Brain microvascular endothelial cell (primary cell): ENCODE data around the gene CNTNAP2.

Experiments
- DNase-seq: peaks from one replicate; pipeline ENCODE4 v3.0.0-alpha.2; 2020
- H3K27ac ChIP-seq: fragments of 250-450 bp; sonication (Bioruptor Pico); 2 replicates; pipeline ENCODE4 v1.5.1; 2020; ENCODE audit warnings: mild to moderate bottlenecking, moderate library complexity
- H3K27me3 ChIP-seq: fragments of 250-450 bp; sonication (Bioruptor Pico); replicated peaks from 2 replicates; pipeline ENCODE4 v1.5.1; 2020; ENCODE audit warnings: mild to moderate bottlenecking
- H3K36me3 ChIP-seq: fragments of 250-450 bp; sonication (Bioruptor Pico); replicated peaks from 2 replicates; pipeline ENCODE4 v1.5.1; 2020; ENCODE audit warnings: mild to moderate bottlenecking
- H3K4me3 ChIP-seq: 2 replicates; pipeline ENCODE4 v1.5.1; 2011; ENCODE audit warnings: low read depth, mild to moderate bottlenecking, control low read depth, low read length, moderate library complexity
- in situ Hi-C: cut with HindIII; loops from 2 replicates; pipeline ENCODE4 v1.10.0; 2017; ENCODE audit warnings: low sequenced_read_pairs, low pct_ligation_motif_present
- TF ChIP-seq, protein P1 (sequence below): IDR thresholded peaks from 2 replicates; pipeline ENCODE4 v1.5.1; 2011; ENCODE audit warnings: low read depth, mild to moderate bottlenecking, moderate library complexity, low read length, control low read depth, inconsistent platforms; ENCODE audit errors: missing control alignments

Gene CNTNAP2

DNA sequence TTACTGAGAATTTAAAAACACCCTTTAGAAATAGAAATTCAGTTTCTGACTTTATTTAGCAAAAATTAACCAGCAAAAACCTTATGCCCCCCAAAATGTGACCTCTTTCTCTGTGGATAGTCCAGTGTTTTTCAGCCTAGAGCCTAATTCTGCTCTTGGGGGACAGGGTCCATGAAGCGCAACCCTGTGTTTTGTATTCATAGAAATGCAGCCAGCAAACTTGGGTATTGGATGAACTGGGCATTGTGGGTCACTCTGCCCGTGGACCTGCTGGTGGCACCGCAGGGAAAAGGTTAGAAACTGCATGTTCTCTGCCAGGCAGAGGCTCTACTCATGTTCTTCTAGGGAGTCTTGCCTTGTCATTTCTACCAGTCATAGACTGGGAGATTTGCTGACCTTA lies 1686.5 kb downstream of the CNTNAP2 start:
- H3K27me3 ChIP-seq = no peaks in the 10 kb centered on the region
- DNase-seq = no peak
- H3K4me3 ChIP-seq = no peak overlapping the region
- no peak overlapping the region for H3K27ac ChIP-seq
- TF ChIP-seq, protein P1, sequence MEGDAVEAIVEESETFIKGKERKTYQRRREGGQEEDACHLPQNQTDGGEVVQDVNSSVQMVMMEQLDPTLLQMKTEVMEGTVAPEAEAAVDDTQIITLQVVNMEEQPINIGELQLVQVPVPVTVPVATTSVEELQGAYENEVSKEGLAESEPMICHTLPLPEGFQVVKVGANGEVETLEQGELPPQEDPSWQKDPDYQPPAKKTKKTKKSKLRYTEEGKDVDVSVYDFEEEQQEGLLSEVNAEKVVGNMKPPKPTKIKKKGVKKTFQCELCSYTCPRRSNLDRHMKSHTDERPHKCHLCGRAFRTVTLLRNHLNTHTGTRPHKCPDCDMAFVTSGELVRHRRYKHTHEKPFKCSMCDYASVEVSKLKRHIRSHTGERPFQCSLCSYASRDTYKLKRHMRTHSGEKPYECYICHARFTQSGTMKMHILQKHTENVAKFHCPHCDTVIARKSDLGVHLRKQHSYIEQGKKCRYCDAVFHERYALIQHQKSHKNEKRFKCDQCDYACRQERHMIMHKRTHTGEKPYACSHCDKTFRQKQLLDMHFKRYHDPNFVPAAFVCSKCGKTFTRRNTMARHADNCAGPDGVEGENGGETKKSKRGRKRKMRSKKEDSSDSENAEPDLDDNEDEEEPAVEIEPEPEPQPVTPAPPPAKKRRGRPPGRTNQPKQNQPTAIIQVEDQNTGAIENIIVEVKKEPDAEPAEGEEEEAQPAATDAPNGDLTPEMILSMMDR = no peak
- H3K36me3 ChIP-seq = no peaks in the 10 kb centered on the region
- in situ Hi-C loops = no loop called here

DNA sequence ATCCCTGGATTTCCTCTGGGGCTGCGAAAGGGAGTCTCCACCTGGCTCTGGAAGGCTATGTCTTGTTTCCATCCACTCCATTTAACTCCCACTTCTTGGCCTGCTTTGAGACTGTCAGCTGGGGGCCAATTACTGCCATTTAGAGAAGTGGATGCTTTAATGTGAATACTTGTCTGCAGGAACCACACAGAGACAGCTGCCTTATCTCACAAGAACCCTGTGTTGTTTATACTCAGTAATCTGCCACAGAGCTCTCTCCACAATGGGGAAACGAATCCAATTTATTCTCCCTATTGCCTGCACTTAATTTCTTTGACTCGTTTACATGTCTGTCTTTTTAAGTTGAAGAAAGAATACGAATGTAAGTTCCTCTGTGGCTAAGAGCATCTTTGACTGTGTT lies 1687.0 kb downstream of the CNTNAP2 start:
- Histone ChIP-seq H3K27ac (no peak overlapping the region), H3K36me3 (no peaks in the 10 kb centered on the region), H3K27me3 (no peaks in the 10 kb centered on the region), H3K4me3 (no peak overlapping the region)
- in situ Hi-C loops = no loop called here
- DNase-seq = no peak
- TF ChIP-seq, protein P1 = no peak

DNA sequence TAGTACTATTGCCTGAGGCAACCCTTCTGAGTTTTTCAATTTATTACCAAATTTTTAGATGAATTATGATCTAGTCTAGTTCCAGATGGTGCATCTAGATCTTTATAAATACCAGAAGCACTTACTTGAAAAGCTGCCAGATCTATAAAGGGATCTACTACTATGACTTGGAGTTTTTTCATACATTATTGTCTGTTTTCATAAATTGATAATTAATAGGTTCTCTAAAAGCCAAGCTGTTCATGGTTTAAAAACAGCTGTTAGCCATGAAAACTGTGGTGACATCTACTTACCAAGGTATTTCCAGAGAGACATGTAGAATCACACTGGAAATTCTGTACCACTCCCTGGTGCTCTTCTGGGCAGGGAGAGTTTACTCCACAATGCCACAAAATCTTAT lies 1687.4 kb downstream of the CNTNAP2 start:
- H3K27ac ChIP-seq = no peak overlapping the region
- in situ Hi-C loops = no loop called here
- no peaks in the 10 kb centered on the region for H3K36me3 ChIP-seq
- no peak overlapping the region for H3K4me3 ChIP-seq
- no peak for DNase-seq
- TF ChIP-seq, protein P1 = no peak
- no peaks in the 10 kb centered on the region for H3K27me3 ChIP-seq

DNA sequence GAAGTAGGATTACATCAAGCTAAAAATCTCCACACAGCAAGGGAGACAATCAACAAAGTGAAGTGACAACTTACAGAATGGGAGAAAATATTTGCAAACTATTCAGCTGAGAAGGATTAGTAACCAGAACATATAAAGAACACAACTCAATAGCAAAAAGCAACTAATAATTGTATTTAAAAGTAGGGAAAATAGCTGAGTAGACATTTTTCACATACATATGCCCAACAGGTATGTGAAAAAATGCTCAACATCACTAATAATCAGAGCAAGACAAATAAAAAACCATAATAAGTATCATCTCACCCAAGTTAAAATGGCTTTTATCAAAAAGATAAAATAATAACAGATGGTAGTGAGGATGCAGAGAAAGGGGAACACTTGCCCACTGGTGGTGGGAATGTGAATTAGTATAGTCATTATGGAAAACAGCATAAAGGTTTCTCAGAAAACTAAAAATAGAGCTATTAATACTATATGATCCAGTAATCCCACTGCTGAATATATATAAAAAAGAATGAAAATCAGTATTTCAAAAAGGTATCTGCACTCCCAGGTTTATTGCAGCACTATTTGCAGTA lies 1689.5 kb downstream of the CNTNAP2 start:
- DNase-seq = no peak
- TF ChIP-seq, protein P1 = no peak
- in situ Hi-C loops = no loop called here
- no peak overlapping the region for H3K27ac ChIP-seq
- no peak overlapping the region for H3K4me3 ChIP-seq
- H3K36me3 ChIP-seq = no peaks in the 10 kb centered on the region
- no peaks in the 10 kb centered on the region for H3K27me3 ChIP-seq

DNA sequence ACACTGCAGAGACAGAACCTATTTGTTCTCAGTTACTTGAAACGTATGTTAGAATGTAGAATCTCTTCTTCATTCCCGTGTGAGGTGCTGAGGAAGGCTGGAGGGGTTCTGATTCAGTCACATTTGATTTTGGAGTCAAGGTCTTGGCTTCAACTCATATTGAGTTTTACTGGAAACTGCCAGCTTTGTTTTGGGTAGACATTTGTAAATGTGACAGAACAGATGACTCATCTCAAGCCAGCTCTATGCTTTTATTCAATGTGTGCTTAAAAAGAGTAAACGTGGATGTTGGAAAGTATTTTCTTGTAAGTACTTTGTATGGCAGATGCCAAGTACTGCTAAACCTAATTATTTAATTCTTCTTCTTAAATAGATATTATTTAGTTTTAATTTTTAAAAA lies 1693.2 kb downstream of the CNTNAP2 start:
- H3K27me3 ChIP-seq = no peaks in the 10 kb centered on the region
- in situ Hi-C loops = no loop called here
- H3K36me3 ChIP-seq = no peaks in the 10 kb centered on the region
- TF ChIP-seq, protein P1 = no peak
- no peak overlapping the region for H3K4me3 ChIP-seq
- no peak for DNase-seq
- no peak overlapping the region for H3K27ac ChIP-seq

DNA sequence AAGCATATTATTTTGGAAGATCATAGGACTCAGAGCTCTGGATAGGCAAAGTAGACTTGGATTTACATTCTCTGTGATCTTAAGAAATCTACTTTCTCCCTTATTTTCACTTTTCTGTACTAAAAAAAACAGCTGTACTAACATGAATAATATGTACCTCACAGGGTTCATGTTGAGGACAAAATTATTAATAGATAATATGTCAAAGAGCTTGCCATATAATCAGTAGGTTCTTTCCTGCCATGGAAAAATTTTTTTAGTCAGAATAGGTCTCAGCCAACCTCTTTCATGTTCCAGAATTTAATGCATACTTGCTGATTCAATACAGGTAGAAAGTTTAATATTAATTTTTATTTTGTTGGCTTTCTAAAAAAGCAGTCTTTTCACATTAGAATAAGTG lies 1693.7 kb downstream of the CNTNAP2 start:
- in situ Hi-C loops = no loop called here
- Histone ChIP-seq H3K27ac (no peak overlapping the region), H3K4me3 (no peak overlapping the region), H3K27me3 (no peaks in the 10 kb centered on the region), H3K36me3 (no peaks in the 10 kb centered on the region)
- no peak for DNase-seq
- TF ChIP-seq, protein P1 = no peak
